KBM-7 (cell line): ENCODE data around the gene COL17A1.
A peak's percentile ranks its signal among the peaks of the same experiment; 100 is the strongest.

Source experiments
- DNase-seq: peaks from one replicate; pipeline ENCODE4 v3.0.0-alpha.2; 2015
- in situ Hi-C: fragments of 300-500 bp; cut with MboI; formaldehyde crosslinking; loops from 2 replicates; pipeline ENCODE4 v1.14.3; 2020; ENCODE audit warnings: low sequenced_read_pairs, low pct_unique_long_range_greater_than_20kb, mixed read lengths

Gene COL17A1

GRCh38 chr10:104059364-104059763 lies 26.3 kb downstream of the COL17A1 start:
- no peak for DNase-seq
- in situ Hi-C loops: no loop called here

- no peak for DNase-seq
- in situ Hi-C loops: no loop called here
Measured at GRCh38 chr10:104057717-104058116, 28.0 kb downstream of the COL17A1 start.

- in situ Hi-C loops: no loop called here
- DNase-seq: no peak
Measured at GRCh38 chr10:104056619-104057273, 28.9 kb downstream of the COL17A1 start.

- DNase-seq: no peak
Measured at GRCh38 chr10:104054430-104054829, 31.2 kb downstream of the COL17A1 start.

GRCh38 chr10:104053201-104053600 lies 32.5 kb downstream of the COL17A1 start:
- in situ Hi-C loops: no loop called here
- DNase-seq: no peak

More at GRCh38 chr10:104054430-104054829, 31.2 kb downstream of the COL17A1 start:
- in situ Hi-C loops: no loop called here

GRCh38 chr10:104052431-104052830 lies 33.2 kb downstream of the COL17A1 start:
- DNase-seq: no peak
- in situ Hi-C loops: no loop called here

GRCh38 chr10:104049504-104050250 lies 36.0 kb downstream of the COL17A1 start:
- in situ Hi-C loops: no loop called here
- no peak for DNase-seq

GRCh38 chr10:104046651-104047050 lies 39.0 kb downstream of the COL17A1 start:
- in situ Hi-C loops: no loop called here
- DNase-seq: no peak

GRCh38 chr10:104045151-104046089 lies 40.3 kb downstream of the COL17A1 start:
- in situ Hi-C loops: no loop called here
- peak; percentile 25 for DNase-seq

GRCh38 chr10:104043854-104044253 lies 41.8 kb downstream of the COL17A1 start:
- in situ Hi-C loops: no loop called here
- no peak for DNase-seq

GRCh38 chr10:104043185-104043830 lies 42.4 kb downstream of the COL17A1 start:
- no peak for DNase-seq
- in situ Hi-C loops: no loop called here

- in situ Hi-C loops: no loop called here
- no peak for DNase-seq
Measured at GRCh38 chr10:104041891-104042535, 43.7 kb downstream of the COL17A1 start.

- in situ Hi-C loops: no loop called here
- no peak for DNase-seq
Measured at GRCh38 chr10:104040862-104041789, 44.6 kb downstream of the COL17A1 start.

- DNase-seq: no peak
- in situ Hi-C loops: no loop called here
Measured at GRCh38 chr10:104040382-104040781, 45.3 kb downstream of the COL17A1 start.

GRCh38 chr10:104038958-104039752 lies 46.5 kb downstream of the COL17A1 start:
- DNase-seq: no peak
- in situ Hi-C loops: no loop called here

GRCh38 chr10:104038537-104038936 lies 47.1 kb downstream of the COL17A1 start:
- no peak for DNase-seq
- in situ Hi-C loops: no loop called here
